ENCODE data around the gene ABR. TPM values are rescaled to one million over a fixed set of nuclear protein-coding genes. Genes with fewer than 3 reads are reported as not detected.

ABR gene
- total RNA-seq, 1 donor from 2014 or later = 76.6 TPM

- Mint-ChIP-seq H3K27ac (ENCODE audit: unreplicated experiment) (no peak overlapping the region), H3K36me3 (ENCODE audit: low read depth, unreplicated experiment) (peaks cover 8% of the 10 kb centered on the region), H3K4me3 (ENCODE audit: unreplicated experiment) (no peak overlapping the region), H3K4me1 (ENCODE audit: unreplicated experiment) (peaks cover 6% of the 10 kb centered on the region), H3K27me3 (ENCODE audit: unreplicated experiment) (peaks cover 10% of the 10 kb centered on the region), H3K9me3 (ENCODE audit: unreplicated experiment) (no peaks in the 10 kb centered on the region)
- no peak for DNase-seq (ENCODE audit: low spot score)
- no peak for TF ChIP-seq CTCF (IDR thresholded peaks at IDR 0.05; ENCODE audit: unreplicated experiment)
Observed at GRCh38 chr17:964876-965275, 214.9 kb downstream of the ABR start.

- no peak for DNase-seq (ENCODE audit: low spot score)
- H3K4me3 Mint-ChIP-seq (ENCODE audit: unreplicated experiment) = no peak overlapping the region
- H3K4me1 Mint-ChIP-seq (ENCODE audit: unreplicated experiment) = peaks cover 12% of the 10 kb centered on the region
Observed at GRCh38 chr17:962670-963069, 217.1 kb downstream of the ABR start.

GRCh38 chr17:962166-962565 lies 217.6 kb downstream of the ABR start:
- Mint-ChIP-seq H3K27me3 (ENCODE audit: unreplicated experiment) (peaks cover 7% of the 10 kb centered on the region), H3K4me1 (ENCODE audit: unreplicated experiment) (peaks cover 14% of the 10 kb centered on the region), H3K9me3 (ENCODE audit: unreplicated experiment) (no peaks in the 10 kb centered on the region), H3K27ac (ENCODE audit: unreplicated experiment) (no peak overlapping the region), H3K36me3 (ENCODE audit: low read depth, unreplicated experiment) (no peaks in the 10 kb centered on the region), H3K4me3 (ENCODE audit: unreplicated experiment) (no peak overlapping the region)
- no peak for DNase-seq (ENCODE audit: low spot score)
- TF ChIP-seq CTCF (IDR thresholded peaks at IDR 0.05; ENCODE audit: unreplicated experiment) = no peak

More at GRCh38 chr17:962670-963069, 217.1 kb downstream of the ABR start:
- peaks cover 3% of the 10 kb centered on the region for H3K36me3 Mint-ChIP-seq (ENCODE audit: low read depth, unreplicated experiment)
- no peaks in the 10 kb centered on the region for H3K9me3 Mint-ChIP-seq (ENCODE audit: unreplicated experiment)
- no peak for TF ChIP-seq CTCF (IDR thresholded peaks at IDR 0.05; ENCODE audit: unreplicated experiment)
- peaks cover 7% of the 10 kb centered on the region for H3K27me3 Mint-ChIP-seq (ENCODE audit: unreplicated experiment)
- no peak overlapping the region for H3K27ac Mint-ChIP-seq (ENCODE audit: unreplicated experiment)

- H3K4me3 Mint-ChIP-seq (ENCODE audit: unreplicated experiment) = no peak overlapping the region
- H3K4me1 Mint-ChIP-seq (ENCODE audit: unreplicated experiment) = peaks cover 17% of the 10 kb centered on the region
- no peak for TF ChIP-seq CTCF (IDR thresholded peaks at IDR 0.05; ENCODE audit: unreplicated experiment)
- peaks cover 4% of the 10 kb centered on the region for H3K27me3 Mint-ChIP-seq (ENCODE audit: unreplicated experiment)
- no peaks in the 10 kb centered on the region for H3K9me3 Mint-ChIP-seq (ENCODE audit: unreplicated experiment)
- no peak overlapping the region for H3K27ac Mint-ChIP-seq (ENCODE audit: unreplicated experiment)
- DNase-seq (ENCODE audit: low spot score) = no peak
- H3K36me3 Mint-ChIP-seq (ENCODE audit: low read depth, unreplicated experiment) = peaks cover 9% of the 10 kb centered on the region
Observed at GRCh38 chr17:958712-959451, 220.9 kb downstream of the ABR start.

GRCh38 chr17:957856-958421 lies 221.8 kb downstream of the ABR start:
- DNase-seq (ENCODE audit: low spot score) = no peak
- Mint-ChIP-seq H3K9me3 (ENCODE audit: unreplicated experiment) (no peaks in the 10 kb centered on the region), H3K4me1 (ENCODE audit: unreplicated experiment) (peaks cover 17% of the 10 kb centered on the region), H3K27ac (ENCODE audit: unreplicated experiment) (peak overlapping the region; percentile 7), H3K27me3 (ENCODE audit: unreplicated experiment) (peaks cover 7% of the 10 kb centered on the region), H3K4me3 (ENCODE audit: unreplicated experiment) (peak overlapping the region; percentile 5), H3K36me3 (ENCODE audit: low read depth, unreplicated experiment) (peaks cover 9% of the 10 kb centered on the region)
- no peak for TF ChIP-seq CTCF (IDR thresholded peaks at IDR 0.05; ENCODE audit: unreplicated experiment)
